ACC112 (cell line): ENCODE results near the gene TRPV3.
"Not testable (repeated sequence)": the region's sequence is repeated elsewhere in the genome, so short reads cannot be mapped to it uniquely, and the experiment has no call there.

Experiments used
- H2AFZ ChIP-seq: fragments of 200-600 bp; sonication (generic); one replicate; pipeline ENCODE4 v1.6.0; 2017; ENCODE audit warnings: antibody characterized with exemption, low read length; ENCODE audit not compliant: unreplicated experiment
- H3K27ac ChIP-seq: fragments of 200-600 bp; sonication (generic); 2 replicates; pipeline ENCODE4 v1.5.1; 2014; ENCODE audit warnings: low read depth, mild to moderate bottlenecking, antibody characterized with exemption, low read length, moderate library complexity
- H3K27me3 ChIP-seq: fragments of 200-600 bp; sonication (generic); 2 replicates; pipeline ENCODE4 v1.6.1; 2014; ENCODE audit warnings: mild to moderate bottlenecking, antibody characterized with exemption, low read length, moderate library complexity, mixed read lengths; ENCODE audit not compliant: insufficient read depth
- H3K36me3 ChIP-seq: fragments of 200-600 bp; sonication (generic); 2 replicates; pipeline ENCODE4 v1.6.1; 2016; ENCODE audit warnings: mild to moderate bottlenecking, antibody characterized with exemption, low read length, moderate library complexity, mixed read lengths; ENCODE audit not compliant: insufficient read depth
- H3K4me1 ChIP-seq: fragments of 200-600 bp; sonication (generic); one replicate; pipeline ENCODE4 v1.6.1; 2016; ENCODE audit warnings: low read length, mixed read lengths; ENCODE audit not compliant: insufficient read depth, unreplicated experiment, control insufficient read depth
- H3K4me3 ChIP-seq: fragments of 200-600 bp; sonication (generic); 2 replicates; pipeline ENCODE4 v1.5.1; 2014; ENCODE audit warnings: mild to moderate bottlenecking, low read depth, low read length
- H3K79me2 ChIP-seq: fragments of 200-600 bp; sonication (generic); one replicate; pipeline ENCODE4 v1.6.0; 2016; ENCODE audit warnings: low read length; ENCODE audit not compliant: control insufficient read depth, unreplicated experiment, insufficient read depth

Gene TRPV3

GRCh38 chr17:3474212-3474611 is 83.4 kb downstream of the TRPV3 start:
- H3K27me3 ChIP-seq, result peaks cover 3% of the 10 kb centered on the region; the same call in 1 of the 2 replicates
- no peaks in the 10 kb centered on the region for H3K36me3 ChIP-seq
- H3K27ac ChIP-seq, result no peak overlapping the region; the same call in 1 of the 2 replicates
- no peaks in the 10 kb centered on the region for H3K79me2 ChIP-seq
- peak overlapping the region; percentile 89 for H2AFZ ChIP-seq
- H3K4me1 ChIP-seq, result peaks cover 18% of the 10 kb centered on the region
- H3K4me3 ChIP-seq, result peak overlapping the region; percentile 54; the same call in 1 of the 2 replicates

DNA sequence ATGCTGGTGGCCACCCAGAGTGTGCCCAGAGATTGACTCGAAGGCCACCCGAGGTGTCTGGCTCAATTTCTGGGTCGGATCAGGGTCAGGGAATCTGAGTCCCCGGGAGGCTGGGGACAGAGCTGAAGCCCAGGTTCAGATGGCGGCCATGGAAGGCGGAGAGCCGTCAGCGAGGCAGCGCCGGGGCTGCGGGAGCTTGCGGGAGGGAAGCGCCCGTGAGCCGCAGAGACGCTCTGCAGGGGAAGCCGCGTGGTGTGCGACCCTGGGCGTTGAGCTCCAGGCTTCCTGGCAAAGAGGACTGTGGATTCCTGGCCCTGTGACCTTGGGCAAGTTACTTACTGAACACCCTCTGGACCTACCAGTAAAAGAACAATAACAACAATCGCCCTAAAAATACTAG is 85.5 kb downstream of the TRPV3 start:
- H2AFZ ChIP-seq, result no peak overlapping the region
- no peaks in the 10 kb centered on the region for H3K27me3 ChIP-seq

GRCh38 chr17:3471599-3471998 is 86.0 kb downstream of the TRPV3 start, which contains the start of gene SPATA22:
SPATA22 (minus strand) TSS chr17:3471819; CDS start chr17:3469325, 2,494 bp downstream.
- H3K79me2 ChIP-seq, result no peaks in the 10 kb centered on the region
- no peaks in the 10 kb centered on the region for H3K27me3 ChIP-seq
- H3K36me3 ChIP-seq, result no peaks in the 10 kb centered on the region
- no peak within 1 kb of the TSS for H3K27ac ChIP-seq
- H3K4me3 ChIP-seq, result no peak within 1 kb of the TSS
- H3K4me1 ChIP-seq, result peaks cover 18% of the 10 kb centered on the region
- H2AFZ ChIP-seq, result no peak within 1 kb of the TSS

More for the DNA sequence above, 85.5 kb downstream of the TRPV3 start:
- Histone ChIP-seq H3K36me3 (no peaks in the 10 kb centered on the region), H3K27ac (no peak overlapping the region), H3K4me1 (peaks cover 18% of the 10 kb centered on the region), H3K4me3 (no peak overlapping the region), H3K79me2 (no peaks in the 10 kb centered on the region)

DNA sequence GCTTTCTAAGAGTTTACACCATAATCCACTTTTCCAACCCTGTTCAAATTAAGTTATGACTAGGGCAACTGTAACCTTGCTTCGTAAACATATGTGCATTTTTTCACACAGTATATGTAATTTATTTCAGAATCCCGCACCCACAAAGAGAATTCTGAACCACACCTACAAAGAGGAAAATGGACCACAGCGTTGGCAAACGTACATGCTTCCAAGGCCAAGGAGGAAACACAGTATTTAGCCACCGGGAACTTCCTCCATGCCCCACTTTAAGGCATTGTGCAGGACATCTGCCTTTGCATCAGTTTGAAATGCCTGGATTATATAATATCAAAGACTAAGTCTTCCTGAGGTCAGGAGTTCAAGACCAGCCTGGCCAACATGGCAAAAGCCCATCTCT is 88.1 kb downstream of the TRPV3 start:
- peaks cover 8% of the 10 kb centered on the region for H3K4me1 ChIP-seq

GRCh38 chr17:3466355-3466754 is 91.3 kb downstream of the TRPV3 start:
- not testable (repeated sequence) for H3K36me3 ChIP-seq, H3K4me3 ChIP-seq, H3K27me3 ChIP-seq, H3K79me2 ChIP-seq, H2AFZ ChIP-seq, H3K4me1 ChIP-seq, H3K27ac ChIP-seq

More for the DNA sequence above, 88.1 kb downstream of the TRPV3 start:
- Histone ChIP-seq H3K36me3 (no peaks in the 10 kb centered on the region), H2AFZ (no peak overlapping the region), H3K27me3 (no peaks in the 10 kb centered on the region), H3K27ac (no peak overlapping the region), H3K4me3 (no peak overlapping the region), H3K79me2 (no peaks in the 10 kb centered on the region)
